ENCODE measurements around the gene NDUFB8.

The NDUFB8 gene

GRCh38 chr10:100569687-100570481, 40.2 kb upstream of the NDUFB8 start:
- no peak overlapping the region for H3K4me3 ChIP-seq

GRCh38 chr10:100568912-100569311, 39.2 kb upstream of the NDUFB8 start:
- TF ChIP-seq CTCF (IDR thresholded peaks at IDR 0.05) = no peak
- DNase-seq (ENCODE audit: low spot score) = no peak
- H3K4me3 ChIP-seq = no peak overlapping the region
- no peak overlapping the region for H3K27ac ChIP-seq

More at GRCh38 chr10:100569687-100570481, 40.2 kb upstream of the NDUFB8 start:
- no peak for DNase-seq (ENCODE audit: low spot score)
- no peak for TF ChIP-seq CTCF (IDR thresholded peaks at IDR 0.05)
- H3K27ac ChIP-seq = no peak overlapping the region

- H3K27ac ChIP-seq = no peak overlapping the region
- TF ChIP-seq CTCF (IDR thresholded peaks at IDR 0.05) = no peak
- no peak for DNase-seq (ENCODE audit: low spot score)
- H3K4me3 ChIP-seq = no peak overlapping the region
These were observed 38.2 kb upstream of the NDUFB8 start for GRCh38 chr10:100567826-100568225.

GRCh38 chr10:100567249-100567648, 37.6 kb upstream of the NDUFB8 start:
- no peak overlapping the region for H3K4me3 ChIP-seq
- H3K27ac ChIP-seq = no peak overlapping the region
- no peak for DNase-seq (ENCODE audit: low spot score)
- no peak for TF ChIP-seq CTCF (IDR thresholded peaks at IDR 0.05)

- DNase-seq (ENCODE audit: low spot score) = no peak
- no peak for TF ChIP-seq CTCF (IDR thresholded peaks at IDR 0.05)
These were observed 36.9 kb upstream of the NDUFB8 start for GRCh38 chr10:100566561-100566960.

GRCh38 chr10:100565206-100565985, 35.7 kb upstream of the NDUFB8 start:
- Histone ChIP-seq H3K4me3 (no peak overlapping the region), H3K27ac (no peak overlapping the region)
- no peak for TF ChIP-seq CTCF (IDR thresholded peaks at IDR 0.05)
- DNase-seq (ENCODE audit: low spot score) = no peak

More at GRCh38 chr10:100566561-100566960, 36.9 kb upstream of the NDUFB8 start:
- H3K4me3 ChIP-seq = no peak overlapping the region
- no peak overlapping the region for H3K27ac ChIP-seq

Measured in coronary artery (tissue), 2 donors.